ENCODE results near the gene PPIL3.

Gene PPIL3

GRCh38 chr2:200860092-200860795, 28.6 kb downstream of the PPIL3 start:
- no peak for DNase-seq (ENCODE audit: low spot score)

DNA sequence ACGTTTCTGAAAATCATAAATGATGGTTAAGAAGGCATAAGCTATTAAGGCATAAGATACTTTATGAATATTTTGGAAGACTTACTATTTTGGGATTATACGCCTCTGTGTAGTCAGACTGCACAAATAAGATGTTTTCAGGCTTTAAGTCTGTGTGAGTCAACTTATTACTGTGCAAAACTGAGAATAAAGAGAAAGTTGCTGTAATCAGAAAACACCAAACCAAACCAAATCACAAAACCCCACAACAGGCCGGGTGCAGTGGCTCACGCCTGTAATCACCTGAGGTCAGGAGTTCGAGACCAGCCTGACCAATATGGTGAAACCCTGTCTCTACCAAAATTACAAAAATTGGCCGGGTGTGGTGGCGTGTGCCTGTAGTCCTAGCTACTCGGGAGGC, 32.1 kb downstream of the PPIL3 start:
- DNase-seq (ENCODE audit: low spot score) = no peak

DNA sequence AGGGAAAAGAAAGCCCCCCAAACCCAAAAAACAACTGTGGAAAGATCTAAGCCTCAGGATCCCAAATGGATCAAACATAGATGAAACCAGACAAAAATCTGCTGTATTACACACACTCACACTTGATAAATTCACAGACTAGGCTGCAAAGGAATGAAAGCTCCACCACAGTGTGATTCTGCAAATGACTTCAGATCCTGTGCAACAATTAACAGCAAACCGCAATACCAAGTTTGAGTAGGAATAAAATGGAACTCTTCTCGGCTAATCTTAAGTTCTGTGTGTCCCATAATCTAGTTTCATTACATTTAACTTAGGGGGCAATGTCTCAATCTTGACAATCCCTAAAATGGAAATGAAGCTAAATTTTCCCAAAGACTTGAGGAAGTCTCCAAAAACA, 36.3 kb downstream of the PPIL3 start:
- no peak for DNase-seq (ENCODE audit: low spot score)

DNA sequence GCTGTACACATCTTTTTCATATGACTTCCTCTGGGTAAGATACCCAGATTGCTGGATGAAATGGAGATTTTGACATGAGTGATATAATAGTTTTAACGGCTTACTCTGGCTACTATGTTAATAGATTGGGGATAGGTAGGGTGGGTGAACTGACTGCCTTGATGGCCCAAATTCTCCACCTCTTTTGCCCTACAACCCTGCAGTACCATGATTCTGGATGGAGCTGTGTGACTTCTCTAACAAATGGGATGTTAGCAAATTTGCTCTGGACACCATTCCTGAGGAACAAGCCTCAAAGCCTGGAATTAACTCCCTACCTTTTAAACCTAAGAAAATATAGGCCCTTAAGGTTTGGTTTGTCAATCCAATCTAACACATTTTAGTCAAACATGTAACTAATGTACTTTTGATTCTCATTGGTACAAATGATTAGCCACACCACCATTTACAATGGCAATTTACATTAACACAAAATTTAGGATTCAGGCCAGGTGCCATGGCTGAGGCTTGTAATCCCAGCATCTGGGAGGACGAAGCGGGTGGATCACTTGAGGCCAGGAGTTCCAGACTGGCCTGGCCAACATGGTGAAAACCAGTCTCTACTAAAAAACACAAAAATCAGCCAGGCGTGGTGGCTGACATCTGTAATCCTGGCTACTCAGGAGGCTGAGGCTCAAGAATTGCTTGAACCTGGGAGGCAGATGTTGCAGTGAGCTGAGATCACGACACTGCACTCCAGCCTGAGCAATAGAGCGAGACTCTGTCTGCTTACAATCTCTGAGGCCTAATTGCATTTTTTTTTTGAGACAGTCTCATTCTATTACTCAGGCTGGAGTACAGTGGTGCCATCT, 37.3 kb downstream of the PPIL3 start:
- no peak for DNase-seq (ENCODE audit: low spot score)

DNA sequence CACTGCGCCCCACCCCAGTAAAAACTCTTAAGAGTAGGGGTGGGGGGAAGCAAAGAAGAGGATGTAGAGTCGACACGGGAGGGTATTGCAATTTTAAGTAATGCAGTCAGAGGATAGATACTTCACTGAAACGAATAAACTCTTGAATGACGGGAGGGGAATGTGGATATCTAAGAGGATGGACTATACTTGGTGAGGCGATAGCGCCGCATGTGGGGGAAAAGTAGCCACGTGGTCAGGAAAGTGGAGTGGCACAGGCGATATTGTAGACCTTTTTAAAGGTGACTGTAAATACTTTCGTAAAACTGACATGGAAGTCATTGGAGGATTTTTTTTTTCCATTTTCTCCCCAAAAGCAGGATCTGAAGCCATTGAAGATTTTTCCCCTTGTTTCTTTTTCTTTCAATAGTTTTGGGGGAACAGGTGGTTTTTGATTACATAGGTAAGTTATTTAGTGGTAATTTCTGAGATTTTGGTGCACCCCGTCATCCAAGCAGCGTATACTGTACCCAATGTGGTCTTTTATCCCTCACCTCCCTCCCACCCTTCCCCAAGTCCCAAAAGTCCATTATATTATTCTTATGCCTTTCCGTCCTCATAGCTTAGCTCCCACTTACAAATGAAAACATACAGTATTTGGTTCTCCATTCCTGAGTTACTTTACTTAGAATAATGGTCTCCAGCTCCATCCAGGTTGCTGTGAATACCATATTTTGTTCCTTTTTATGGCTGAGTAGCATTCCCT, 38.2 kb downstream of the PPIL3 start:
- DNase-seq (ENCODE audit: low spot score) = no peak

GRCh38 chr2:200847939-200848338, 40.9 kb downstream of the PPIL3 start:
- no peak for DNase-seq (ENCODE audit: low spot score)

DNA sequence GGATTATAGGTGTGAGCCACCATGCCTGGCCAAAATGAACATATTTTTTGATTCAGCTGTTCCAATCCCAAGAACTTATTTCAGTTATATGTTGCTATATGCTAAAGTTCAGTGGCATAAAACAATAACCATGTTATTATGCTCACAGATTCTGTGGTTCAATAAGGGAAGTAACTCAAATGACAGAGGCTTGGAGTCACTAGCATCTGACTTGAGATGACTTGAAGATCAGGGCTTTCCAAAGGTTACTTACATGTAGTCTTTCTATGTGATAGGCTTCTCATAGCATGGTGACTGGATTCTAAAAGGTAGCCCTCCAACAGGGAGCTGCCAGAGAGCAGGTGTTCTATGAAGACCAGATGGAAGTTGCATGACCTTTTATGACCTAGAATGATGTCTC, 41.6 kb downstream of the PPIL3 start:
- DNase-seq (ENCODE audit: low spot score) = no peak

DNA sequence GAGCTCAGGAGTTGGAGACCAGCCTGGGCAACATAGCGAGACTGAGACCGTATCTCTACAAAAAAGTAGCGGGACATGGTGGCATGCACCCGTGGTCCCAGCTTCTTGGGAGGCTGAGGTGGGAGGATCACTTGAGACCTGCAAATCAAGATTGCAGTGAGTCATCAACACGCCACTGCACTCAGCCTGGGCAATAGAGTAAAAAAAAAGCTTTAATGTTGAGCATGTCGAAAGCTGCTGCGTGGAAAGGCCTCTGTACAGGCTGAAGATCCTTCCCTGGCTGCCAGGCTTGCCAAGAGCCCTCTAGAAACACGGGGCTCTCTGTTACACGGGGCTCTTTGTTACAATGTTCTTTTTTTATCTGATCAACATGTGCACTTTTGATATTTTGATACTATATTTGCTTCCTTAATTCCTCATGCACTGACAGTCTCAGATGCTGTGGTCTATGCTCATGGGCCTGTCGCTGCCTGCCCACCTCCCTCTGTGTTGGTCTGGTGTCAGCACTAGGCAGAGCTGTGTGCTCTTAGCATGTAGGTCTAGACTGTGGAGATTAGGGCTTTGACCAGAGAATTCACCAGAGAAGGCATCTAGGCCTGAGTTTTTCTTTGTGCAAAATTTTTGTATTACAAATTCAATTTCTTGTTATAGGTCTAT, 43.1 kb downstream of the PPIL3 start:
- no peak for DNase-seq (ENCODE audit: low spot score)

DNA sequence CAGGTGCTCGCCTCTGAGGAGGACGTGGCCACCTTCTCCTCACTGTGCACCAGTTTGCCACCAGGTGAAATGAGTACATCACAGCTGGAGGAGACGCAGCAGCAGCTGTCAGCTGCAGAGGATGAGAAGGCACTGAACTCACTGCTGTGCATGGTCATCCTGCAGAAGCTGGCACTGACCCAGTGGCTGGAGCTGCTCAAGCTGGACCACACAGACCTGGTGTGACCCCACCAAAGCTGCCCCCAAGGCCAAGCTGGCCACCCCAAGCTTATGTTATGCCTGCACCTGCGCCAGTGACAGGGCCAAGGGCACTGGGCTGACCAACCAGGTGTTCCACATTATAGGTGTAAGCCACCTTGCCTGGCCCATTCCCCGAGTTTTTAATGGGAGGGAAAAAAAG, 43.7 kb downstream of the PPIL3 start:
- DNase-seq (ENCODE audit: low spot score) = no peak

DNA sequence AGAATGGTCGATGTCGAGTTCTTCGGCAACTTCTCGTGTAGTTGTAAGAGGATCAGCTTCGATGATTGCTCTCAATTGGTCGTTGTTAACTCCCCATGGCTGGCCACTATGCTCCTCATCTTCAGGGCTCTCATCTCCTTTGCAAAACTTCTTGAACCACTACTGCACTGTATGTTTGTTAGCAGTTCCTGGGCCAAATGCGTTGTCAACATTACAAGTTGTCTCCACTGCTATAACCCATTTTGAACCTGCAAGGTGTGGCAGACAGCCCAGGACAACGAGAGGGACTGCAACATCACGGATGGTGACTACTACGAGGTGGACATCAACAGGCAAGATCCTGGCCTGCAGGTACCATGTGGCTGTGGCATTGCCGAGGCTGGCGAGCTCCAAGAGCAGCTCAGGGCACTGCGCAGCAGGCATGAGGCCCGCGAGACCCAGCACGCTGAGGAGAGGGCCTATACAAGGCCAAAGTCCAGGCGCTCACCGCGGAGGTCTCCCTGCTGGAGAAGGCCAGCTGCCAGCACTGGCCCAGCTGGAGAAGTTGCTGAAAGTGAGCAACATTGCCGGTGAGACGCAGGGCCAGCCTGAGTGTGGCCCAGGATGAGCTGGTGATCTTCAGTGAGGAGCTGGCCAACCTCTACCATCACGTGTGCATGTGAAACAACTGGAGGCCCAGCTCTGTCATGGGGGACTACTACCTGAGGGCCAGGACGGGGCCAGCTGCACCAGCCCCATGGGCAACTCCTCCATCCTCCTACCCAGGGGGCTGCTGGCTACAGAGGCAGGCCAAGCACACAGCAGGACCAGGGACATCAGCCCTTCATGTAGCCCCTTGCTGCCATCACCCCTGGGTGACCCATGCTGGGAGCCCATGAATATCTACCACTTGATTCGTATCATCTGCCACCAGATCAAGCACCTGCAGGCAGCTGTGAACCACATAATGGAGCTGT, 44.6 kb downstream of the PPIL3 start:
- no peak for DNase-seq (ENCODE audit: low spot score)

DNA sequence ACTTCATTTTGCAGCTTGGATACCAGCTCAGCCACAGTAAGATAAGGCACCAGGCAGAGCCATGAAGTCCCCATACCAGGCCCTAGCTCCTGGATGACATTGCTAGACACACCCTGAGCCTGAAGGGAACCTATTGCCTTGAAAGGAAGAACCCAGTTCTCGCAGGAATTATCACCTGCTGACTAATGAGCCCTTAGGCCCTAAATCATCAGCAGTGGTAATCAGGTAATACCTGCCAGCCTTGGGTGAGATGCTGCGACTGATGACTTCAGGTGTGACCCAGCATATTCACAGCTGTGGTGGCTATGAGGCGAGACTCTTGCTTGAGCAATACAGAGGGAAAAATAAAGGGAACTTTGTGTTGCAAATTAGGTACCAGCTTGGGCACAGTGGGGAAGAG, 49.4 kb downstream of the PPIL3 start:
- DNase-seq (ENCODE audit: low spot score) = no peak

DNA sequence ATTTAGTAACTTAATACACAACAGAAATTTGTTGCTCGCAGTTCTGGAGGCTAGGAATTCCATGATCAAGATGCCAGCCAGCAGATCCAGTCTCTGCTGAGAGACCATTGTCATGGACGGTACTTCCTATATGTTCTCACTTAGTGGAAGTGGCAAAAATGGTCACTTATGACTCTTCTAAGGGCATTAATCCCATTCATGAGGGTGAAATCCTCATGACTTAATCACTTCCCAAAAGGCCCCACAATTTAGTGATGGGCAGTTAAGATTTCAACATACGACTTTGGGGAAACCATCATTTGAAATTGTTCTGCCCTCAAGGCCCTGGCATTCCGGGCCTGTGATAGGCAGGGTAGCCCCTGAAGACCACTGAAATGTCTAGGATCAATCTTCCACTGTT, 54.2 kb downstream of the PPIL3 start:
- DNase-seq (ENCODE audit: low spot score) = no peak

DNA sequence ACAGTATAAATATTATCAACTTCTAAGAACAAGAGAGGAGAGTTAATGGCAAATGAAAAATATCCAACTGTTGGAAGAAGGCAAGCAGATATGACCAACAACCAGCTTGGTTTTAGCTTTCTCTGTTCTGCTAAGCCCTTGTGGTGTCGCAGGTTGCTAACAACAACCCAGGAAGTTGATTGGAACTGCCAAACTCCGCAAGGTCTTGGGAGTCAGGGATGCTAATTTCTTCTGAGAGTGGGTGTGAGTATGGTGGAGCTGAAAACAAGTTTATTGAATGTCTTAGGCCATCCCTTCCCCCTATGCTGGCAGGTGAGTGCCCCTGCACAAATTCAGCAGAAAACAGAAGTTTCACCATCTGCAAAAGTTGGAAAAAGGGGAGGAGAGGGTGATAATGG, 59.6 kb downstream of the PPIL3 start:
- DNase-seq (ENCODE audit: low spot score) = no peak

DNA sequence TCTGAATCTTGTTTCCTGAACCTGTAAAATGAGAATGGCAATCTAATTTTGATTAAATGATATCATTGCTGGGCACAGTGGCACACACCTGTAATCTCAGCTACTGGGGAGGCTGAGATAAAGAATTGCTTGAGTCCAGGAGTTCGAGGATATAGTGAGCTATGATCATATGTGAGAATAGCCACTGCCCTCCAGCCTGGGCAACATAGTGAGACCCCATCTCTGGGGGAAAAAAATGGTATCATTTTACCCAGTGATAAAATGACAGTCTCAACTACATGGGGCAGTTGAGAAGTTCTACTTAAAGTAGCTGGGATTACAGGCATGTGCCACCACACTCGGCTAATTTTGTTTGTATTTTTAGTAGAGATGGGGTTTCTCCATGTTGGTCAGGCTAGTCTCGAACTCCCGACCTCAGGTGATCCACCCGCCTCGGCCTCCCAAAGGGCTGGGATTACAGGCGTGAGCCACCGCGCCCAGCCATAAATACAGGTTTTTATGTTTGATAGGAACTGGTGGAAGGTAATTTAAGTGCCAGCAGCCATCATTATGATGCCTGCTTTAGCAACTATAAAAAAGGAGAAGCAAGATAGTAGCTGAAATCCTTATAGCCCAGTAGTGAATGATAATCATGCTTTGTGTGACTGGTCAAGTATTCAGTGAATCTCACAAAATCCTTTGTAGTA, 60.2 kb downstream of the PPIL3 start:
- DNase-seq (ENCODE audit: low spot score) = no peak

DNA sequence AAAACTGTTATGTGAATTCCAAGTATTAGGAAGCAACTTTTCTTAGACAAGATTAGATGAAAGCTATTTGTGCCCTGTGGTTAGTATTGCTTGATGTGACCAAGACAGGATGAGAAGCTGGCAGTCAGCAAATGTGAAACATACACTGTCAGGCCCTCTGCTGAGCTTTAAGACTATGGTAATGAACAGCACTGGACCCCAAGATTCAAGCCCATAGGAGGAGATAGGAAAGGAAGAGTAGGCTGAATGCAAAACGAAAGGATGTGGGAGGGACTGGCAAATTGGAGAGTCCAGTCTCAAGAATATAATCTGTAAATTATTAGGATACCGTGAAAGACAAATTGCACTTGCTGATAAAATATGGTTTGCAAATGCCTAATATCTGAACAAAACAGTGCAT, 60.8 kb downstream of the PPIL3 start:
- no peak for DNase-seq (ENCODE audit: low spot score)

- DNase-seq (ENCODE audit: low spot score) = no peak
Measured at GRCh38 chr2:200821686-200822245, 67.1 kb downstream of the PPIL3 start.

Measured in HuH-7.5 (cell line).